Lower lobe of right lung (tissue), 2 donors: ENCODE results near the gene INCA1. TPM values are rescaled to one million over a fixed set of nuclear protein-coding genes. Genes with fewer than 3 reads are reported as not detected.
"Not testable (repeated sequence)": the region's sequence is repeated elsewhere in the genome, so short reads cannot be mapped to it uniquely, and the experiment has no call there.

Experiments
- ATAC-seq, 2 donors: fragments of 200-7000 bp; cut with Tn5 transposase; one replicate each; pipeline ENCODE4 v1.9.1; 2020 to 2022; ENCODE audit warnings: mild to moderate bottlenecking in 2 of 2, moderate library complexity in 2 of 2
- DNase-seq: peaks from one replicate; pipeline ENCODE4 v3.0.0-alpha.2; 2020
- H3K27ac ChIP-seq: fragments of 200-600 bp; one replicate; pipeline ENCODE4 v1.8.0; 2022
- H3K27me3 ChIP-seq: fragments of 200-600 bp; one replicate; pipeline ENCODE4 v1.8.0; 2022; ENCODE audit warnings: low read depth
- H3K36me3 ChIP-seq: fragments of 200-600 bp; one replicate; pipeline ENCODE4 v1.8.0; 2022; ENCODE audit warnings: mild to moderate bottlenecking
- H3K4me1 ChIP-seq: fragments of 200-600 bp; one replicate; pipeline ENCODE4 v1.8.0; 2022
- H3K4me3 ChIP-seq: fragments of 200-600 bp; one replicate; pipeline ENCODE4 v1.8.0; 2022; ENCODE audit warnings: mild to moderate bottlenecking
- H3K9me3 ChIP-seq: fragments of 200-600 bp; one replicate; pipeline ENCODE4 v1.8.0; 2022
- intact Hi-C: fragments of 100-400 bp; cut with DNase I; formaldehyde crosslinking; loops from one replicate; pipeline ENCODE4 v1.11.0; 2022
- total RNA-seq: library from RNA; stranded (reverse); fragmentation: NEBNext Ultra II Directional; extraction: Animal tissue kit (Norgen Biotek cat#: 25700); gene quantifications from one replicate; pipeline ENCODE4 v1.2.1, GENCODE V29; 2021
- TF ChIP-seq, protein P1 (sequence below): fragments of 200-600 bp; IDR thresholded peaks from one replicate; pipeline ENCODE4 v1.8.0; 2022; ENCODE audit warnings: antibody characterized with exemption, mild to moderate bottlenecking
- donor health status: DM: no; HTN: yes; CAD: no; lungs with severe emphysema.

INCA1 gene
- total RNA-seq, 1 donor from 2014 or later: 1.9 TPM

DNA sequence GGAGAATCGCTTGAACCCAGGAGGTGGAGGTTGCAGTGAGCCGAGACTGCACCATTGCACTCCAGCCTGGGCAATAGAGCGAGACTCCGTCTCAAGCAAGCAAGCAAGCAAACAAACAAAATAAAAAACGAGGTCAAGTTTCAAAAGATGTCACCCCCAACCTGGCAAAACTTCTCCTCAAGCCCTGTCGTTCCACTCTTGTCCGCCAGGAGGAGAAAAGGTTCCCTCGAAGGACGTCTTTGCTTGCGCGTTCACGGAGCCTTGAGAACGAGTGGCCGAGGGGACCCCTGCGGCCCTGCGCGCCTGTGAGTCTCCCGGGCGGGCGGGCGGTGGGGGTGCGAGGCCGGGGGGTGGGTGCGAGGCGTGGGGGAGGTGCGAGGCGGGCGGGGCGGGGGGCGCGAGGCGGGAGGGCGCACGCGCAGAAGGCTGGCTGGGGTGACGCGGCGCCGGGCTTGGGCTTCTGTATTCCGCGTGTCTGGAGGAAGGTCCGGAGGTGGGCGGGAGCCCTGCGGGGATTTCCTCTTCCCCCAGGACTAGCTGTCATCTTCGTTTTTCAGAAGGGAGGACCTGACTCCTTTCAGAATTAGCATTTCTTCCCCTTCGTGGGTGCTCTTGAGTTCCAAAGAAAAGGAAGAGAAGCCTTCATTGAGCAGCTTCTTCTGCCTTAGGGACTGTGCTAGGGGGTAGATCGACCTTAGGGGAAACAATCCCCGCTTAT is 34.2 kb upstream of the INCA1 start:
- Histone ChIP-seq H3K4me1 (peaks cover 12% of the 10 kb centered on the region), H3K27me3 (peaks cover 15% of the 10 kb centered on the region), H3K36me3 (no peaks in the 10 kb centered on the region), H3K9me3 (no peaks in the 10 kb centered on the region), H3K4me3 (peak overlapping the region; percentile 53), H3K27ac (peak overlapping the region; percentile 57)
- peak; percentile 90 for DNase-seq
- ATAC-seq: peak; percentile 83 to 90
- TF ChIP-seq, protein P1, sequence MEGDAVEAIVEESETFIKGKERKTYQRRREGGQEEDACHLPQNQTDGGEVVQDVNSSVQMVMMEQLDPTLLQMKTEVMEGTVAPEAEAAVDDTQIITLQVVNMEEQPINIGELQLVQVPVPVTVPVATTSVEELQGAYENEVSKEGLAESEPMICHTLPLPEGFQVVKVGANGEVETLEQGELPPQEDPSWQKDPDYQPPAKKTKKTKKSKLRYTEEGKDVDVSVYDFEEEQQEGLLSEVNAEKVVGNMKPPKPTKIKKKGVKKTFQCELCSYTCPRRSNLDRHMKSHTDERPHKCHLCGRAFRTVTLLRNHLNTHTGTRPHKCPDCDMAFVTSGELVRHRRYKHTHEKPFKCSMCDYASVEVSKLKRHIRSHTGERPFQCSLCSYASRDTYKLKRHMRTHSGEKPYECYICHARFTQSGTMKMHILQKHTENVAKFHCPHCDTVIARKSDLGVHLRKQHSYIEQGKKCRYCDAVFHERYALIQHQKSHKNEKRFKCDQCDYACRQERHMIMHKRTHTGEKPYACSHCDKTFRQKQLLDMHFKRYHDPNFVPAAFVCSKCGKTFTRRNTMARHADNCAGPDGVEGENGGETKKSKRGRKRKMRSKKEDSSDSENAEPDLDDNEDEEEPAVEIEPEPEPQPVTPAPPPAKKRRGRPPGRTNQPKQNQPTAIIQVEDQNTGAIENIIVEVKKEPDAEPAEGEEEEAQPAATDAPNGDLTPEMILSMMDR: peak; percentile 78
- intact Hi-C loops: no loop called here

- H3K4me1 ChIP-seq, DNase-seq, H3K27ac ChIP-seq, H3K4me3 ChIP-seq, H3K9me3 ChIP-seq, ATAC-seq, H3K27me3 ChIP-seq, intact Hi-C loops, H3K36me3 ChIP-seq: not testable (repeated sequence)
These were observed 32.8 kb upstream of the INCA1 start for GRCh38 chr17:5030168-5030567.

DNA sequence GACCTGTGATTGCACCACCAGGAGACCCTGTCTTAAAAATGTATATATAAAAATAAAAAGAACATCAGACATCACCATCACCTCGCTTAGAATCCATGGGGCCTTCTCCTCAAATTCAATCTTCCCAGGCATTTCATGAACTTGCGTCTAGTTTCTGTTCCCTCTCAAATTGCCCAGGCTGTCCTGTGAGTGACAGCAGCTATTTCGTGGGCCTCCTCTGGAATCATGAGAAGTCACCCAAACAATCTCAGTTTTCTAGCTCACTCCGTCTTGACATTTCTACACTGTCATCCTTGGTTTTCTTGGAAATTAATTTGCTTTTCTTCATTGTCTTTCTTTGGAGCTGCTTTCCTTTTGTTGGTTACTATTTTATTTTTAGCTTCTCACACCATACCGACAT is 30.6 kb upstream of the INCA1 start:
- DNase-seq: no peak
- intact Hi-C loops: no loop called here

GRCh38 chr17:5027299-5027698 is 30.0 kb upstream of the INCA1 start:
- DNase-seq (no peak), ATAC-seq (no peak)
- Histone ChIP-seq H3K27ac (no peak overlapping the region), H3K36me3 (peaks cover 19% of the 10 kb centered on the region), H3K4me3 (no peak overlapping the region), H3K4me1 (peaks cover 8% of the 10 kb centered on the region), H3K9me3 (no peaks in the 10 kb centered on the region), H3K27me3 (no peaks in the 10 kb centered on the region)
- TF ChIP-seq, protein P1: no peak
- intact Hi-C loops: no loop called here

More for the DNA sequence above, 30.6 kb upstream of the INCA1 start:
- H3K36me3 ChIP-seq: peaks cover 13% of the 10 kb centered on the region
- H3K27me3 ChIP-seq: no peaks in the 10 kb centered on the region
- no peak overlapping the region for H3K4me3 ChIP-seq
- no peak overlapping the region for H3K27ac ChIP-seq
- no peaks in the 10 kb centered on the region for H3K9me3 ChIP-seq
- peaks cover 8% of the 10 kb centered on the region for H3K4me1 ChIP-seq
- TF ChIP-seq, protein P1: no peak
- ATAC-seq: no peak

GRCh38 chr17:5024604-5025003 is 27.3 kb upstream of the INCA1 start:
- Histone ChIP-seq H3K4me1 (no peaks in the 10 kb centered on the region), H3K27me3 (no peaks in the 10 kb centered on the region), H3K4me3 (no peak overlapping the region), H3K36me3 (peaks cover 46% of the 10 kb centered on the region), H3K27ac (peak overlapping the region; percentile 56), H3K9me3 (no peaks in the 10 kb centered on the region)
- intact Hi-C loops: no loop called here
- DNase-seq (no peak), ATAC-seq (peak; percentile 60 to 78)
- TF ChIP-seq, protein P1: no peak

DNA sequence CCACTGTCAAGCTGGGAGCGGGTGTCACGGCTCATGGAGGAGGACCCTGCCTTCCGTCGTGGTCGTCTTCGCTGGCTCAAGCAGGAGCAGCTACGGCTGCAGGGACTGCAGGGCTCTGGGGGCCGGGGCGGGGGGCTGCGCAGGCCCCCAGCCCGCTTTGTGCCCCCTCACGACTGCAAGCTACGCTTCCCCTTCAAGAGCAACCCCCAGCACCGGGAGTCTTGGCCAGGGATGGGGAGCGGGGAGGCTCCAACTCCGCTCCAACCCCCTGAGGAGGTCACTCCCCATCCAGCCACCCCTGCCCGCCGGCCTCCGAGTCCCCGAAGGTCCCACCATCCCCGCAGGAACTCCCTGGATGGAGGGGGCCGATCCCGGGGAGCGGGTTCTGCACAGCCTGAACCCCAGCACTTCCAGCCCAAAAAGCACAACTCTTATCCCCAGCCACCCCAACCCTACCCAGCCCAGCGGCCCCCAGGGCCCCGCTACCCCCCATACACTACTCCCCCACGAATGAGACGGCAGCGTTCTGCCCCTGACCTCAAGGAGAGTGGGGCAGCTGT is 26.3 kb upstream of the INCA1 start:
- DNase-seq (no peak), ATAC-seq (peak in 1 of 2 donors; percentile 1)
- H3K9me3 ChIP-seq: no peaks in the 10 kb centered on the region
- intact Hi-C loops: no loop called here
- no peaks in the 10 kb centered on the region for H3K27me3 ChIP-seq
- H3K36me3 ChIP-seq: peaks cover 55% of the 10 kb centered on the region
- TF ChIP-seq, protein P1: no peak
- H3K4me3 ChIP-seq: no peak overlapping the region
- no peaks in the 10 kb centered on the region for H3K4me1 ChIP-seq
- H3K27ac ChIP-seq: peak overlapping the region; percentile 56
